Upper lobe of left lung (tissue), 6 donors: ENCODE measurements around the gene CEP97. TPM values are rescaled to one million over a fixed set of nuclear protein-coding genes. Genes with fewer than 3 reads are reported as not detected.

ENCODE experiments used
- ATAC-seq, 2 donors: fragments of 200-7000 bp; cut with Tn5 transposase; one replicate each; pipeline ENCODE4 v1.9.1; 2022; ENCODE audit warnings: mild to moderate bottlenecking in 2 of 2, moderate library complexity in 2 of 2; ENCODE audit not compliant: low FRiP score in 2 of 2
- DNase-seq, 2 donors: peaks; one replicate each; pipeline ENCODE4 v3.0.0-alpha.2; 2019 to 2020
- H3K27ac ChIP-seq, 4 donors: fragments of 200-600 bp; sonication (generic); one replicate each; pipeline ENCODE4 v1.5.1; 2016 to 2019
- H3K27me3 ChIP-seq, 4 donors: fragments of 200-600 bp; sonication (generic); one replicate each; pipeline ENCODE4 v1.5.1; 2017 to 2019
- H3K36me3 ChIP-seq, 4 donors: fragments of 200-600 bp; sonication (generic); one replicate each; pipeline ENCODE4 v1.5.1; 2016 to 2019
- H3K4me1 ChIP-seq, 4 donors: fragments of 200-600 bp; sonication (generic); one replicate each; pipeline ENCODE4 v1.5.1; 2018 to 2019
- H3K4me3 ChIP-seq, 4 donors: fragments of 200-600 bp; sonication (generic); one replicate each; pipeline ENCODE4 v1.5.1; 2017 to 2019; ENCODE audit warnings: mild to moderate bottlenecking in 2 of 4, moderate library complexity in 1 of 4
- H3K9me3 ChIP-seq, 4 donors: fragments of 200-600 bp; sonication (generic); one replicate each; pipeline ENCODE4 v1.5.1; 2018 to 2019
- EP300 ChIP-seq, 4 donors: sonication (generic); formaldehyde crosslinking; IDR thresholded peaks; one replicate each; pipeline ENCODE4 v1.5.1; 2017; ENCODE audit warnings: antibody characterized with exemption in 4 of 4, control low read depth in 2 of 4
- POLR2A ChIP-seq, 4 donors: fragments of 450-650 bp; IDR thresholded peaks; one replicate each; pipeline ENCODE4 v1.5.1; 2016 to 2017; ENCODE audit warnings: antibody characterized with exemption in 4 of 4, mild to moderate bottlenecking in 2 of 4
- POLR2AphosphoS5 ChIP-seq, 2 donors: sonication (generic); formaldehyde crosslinking; IDR thresholded peaks; one replicate each; pipeline ENCODE4 v1.5.1; 2017; ENCODE audit warnings: antibody characterized with exemption in 2 of 2
- WGBS, 2 donors: methylation state at CpG; one replicate each; pipeline ENCODE4 v1.1.5; 2017 to 2018; 5-methylcytosine and 5-hydroxymethylcytosine counted together
- total RNA-seq, 6 donors: library from RNA; depleted of rRNA in 4 of 6; stranded (reverse); fragments of >200 nt in 4 of 6; gene quantifications; one replicate each; pipeline versions ENCODE4 v1.1.0 to v1.2.1, GENCODE V29; 2016 to 2021
- TF ChIP-seq, protein P1 (sequence below), 6 experiments: fragments of 450-650 bp in 4 of 6; fragments of 200-600 bp in 2 of 6; sonication (generic) in 2 of 6; IDR thresholded peaks; one replicate each; pipeline ENCODE4 v1.5.1; 2016 to 2019; ENCODE audit warnings: antibody characterized with exemption in 6 of 6
- donor health status: DM: no; HTN: no; CAD: no; lungs with moderate emphysema.
- donor health status: DM: no; HTN: yes; CAD: no; lungs with severe emphysema.

CEP97 gene
- total RNA-seq, 6 donors from 2014 or later, result 4.7 to 14.9 (median 7.7) TPM

DNA sequence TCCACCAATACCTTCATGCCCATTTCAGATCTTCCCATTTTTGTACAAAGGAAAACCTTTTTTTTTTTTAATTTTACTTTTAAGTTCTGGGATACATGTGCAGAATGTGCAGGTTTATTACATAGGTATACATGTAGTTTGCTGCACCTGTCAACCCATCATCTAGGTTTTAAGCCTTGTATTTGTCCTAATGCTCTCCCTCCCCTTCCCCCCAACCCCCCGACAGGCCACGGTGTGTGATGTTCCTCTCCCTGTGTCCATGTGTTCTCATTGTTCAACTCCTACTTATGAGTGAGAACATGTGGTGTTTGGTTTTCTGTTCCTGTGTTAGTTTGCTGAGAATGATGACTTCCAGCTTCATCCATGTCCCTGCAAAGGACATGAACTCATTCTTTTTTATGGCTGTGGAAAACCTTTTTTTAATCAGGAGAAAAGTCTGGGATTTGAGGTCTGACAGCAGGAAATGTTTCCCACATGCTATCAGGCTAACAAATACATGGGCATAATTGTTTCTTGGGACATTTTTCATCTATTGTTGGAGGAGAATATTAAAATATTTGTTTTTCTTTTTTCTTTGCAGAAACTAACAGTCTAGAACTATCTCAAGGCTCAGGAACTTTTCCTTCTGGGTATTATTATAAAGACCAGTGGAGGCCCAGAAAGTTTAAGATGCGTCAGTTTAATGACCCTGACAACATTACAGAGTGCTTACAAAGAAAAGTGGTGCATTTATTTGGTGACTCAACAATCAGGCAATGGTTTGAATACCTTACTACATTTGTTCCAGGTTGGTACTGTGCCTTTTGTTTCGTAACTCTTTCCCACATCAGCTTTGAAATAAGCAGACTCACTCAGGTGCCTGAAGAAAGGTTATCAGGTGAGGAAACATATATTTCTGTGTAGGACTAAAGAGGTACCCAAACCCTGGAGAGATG lies 92.1 kb downstream of the CEP97 start:
- ATAC-seq (no peak), DNase-seq (no peak)
- TF ChIP-seq POLR2A (IDR thresholded peaks at IDR 0.05) (no peak), EP300 (IDR thresholded peaks at IDR 0.05) (no peak), POLR2AphosphoS5 (IDR thresholded peaks at IDR 0.05) (no peak)
- TF ChIP-seq, protein P1, sequence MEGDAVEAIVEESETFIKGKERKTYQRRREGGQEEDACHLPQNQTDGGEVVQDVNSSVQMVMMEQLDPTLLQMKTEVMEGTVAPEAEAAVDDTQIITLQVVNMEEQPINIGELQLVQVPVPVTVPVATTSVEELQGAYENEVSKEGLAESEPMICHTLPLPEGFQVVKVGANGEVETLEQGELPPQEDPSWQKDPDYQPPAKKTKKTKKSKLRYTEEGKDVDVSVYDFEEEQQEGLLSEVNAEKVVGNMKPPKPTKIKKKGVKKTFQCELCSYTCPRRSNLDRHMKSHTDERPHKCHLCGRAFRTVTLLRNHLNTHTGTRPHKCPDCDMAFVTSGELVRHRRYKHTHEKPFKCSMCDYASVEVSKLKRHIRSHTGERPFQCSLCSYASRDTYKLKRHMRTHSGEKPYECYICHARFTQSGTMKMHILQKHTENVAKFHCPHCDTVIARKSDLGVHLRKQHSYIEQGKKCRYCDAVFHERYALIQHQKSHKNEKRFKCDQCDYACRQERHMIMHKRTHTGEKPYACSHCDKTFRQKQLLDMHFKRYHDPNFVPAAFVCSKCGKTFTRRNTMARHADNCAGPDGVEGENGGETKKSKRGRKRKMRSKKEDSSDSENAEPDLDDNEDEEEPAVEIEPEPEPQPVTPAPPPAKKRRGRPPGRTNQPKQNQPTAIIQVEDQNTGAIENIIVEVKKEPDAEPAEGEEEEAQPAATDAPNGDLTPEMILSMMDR (IDR thresholded peaks at IDR 0.05), result no peak
- peaks cover 0 to 16% (median 2%) of the 10 kb centered on the region in 4 donors for H3K36me3 ChIP-seq
- 65 to 68% methylated on average over 4 of the region's 4 CpGs for WGBS, 2 donors
- H3K9me3 ChIP-seq, result no peaks in the 10 kb centered on the region
- no peaks in the 10 kb centered on the region for H3K27me3 ChIP-seq
- peaks cover 0 to 12% (median 5%) of the 10 kb centered on the region in 4 donors for H3K4me1 ChIP-seq
- H3K4me3 ChIP-seq, result no peak overlapping the region
- peak overlapping the region in 1 of 4 donors; percentile 20 for H3K27ac ChIP-seq

DNA sequence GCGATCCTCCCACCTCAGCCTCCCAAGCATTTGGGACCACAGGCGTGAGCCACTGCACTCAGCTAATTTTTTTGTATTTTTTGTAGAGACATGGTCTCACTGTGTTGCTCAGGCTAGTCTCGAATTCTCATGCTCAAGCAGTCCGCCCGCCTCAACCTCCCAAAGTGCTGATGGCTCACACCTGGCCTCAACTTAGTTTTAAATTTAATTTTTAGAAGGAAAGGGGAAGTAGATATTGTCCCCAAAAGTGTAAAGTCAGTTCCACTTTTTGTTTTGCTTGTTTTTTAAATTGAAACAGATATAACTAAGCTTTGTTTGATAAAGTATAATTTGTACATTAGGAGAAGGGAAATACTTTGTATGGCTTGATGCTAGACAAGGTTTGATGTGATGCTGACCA lies 93.6 kb downstream of the CEP97 start:
- H3K4me1 ChIP-seq, result peaks cover 0 to 12% (median 5%) of the 10 kb centered on the region in 4 donors
- no peak for ATAC-seq
- H3K9me3 ChIP-seq, result no peaks in the 10 kb centered on the region
- no peak overlapping the region for H3K27ac ChIP-seq
- no peak for DNase-seq
- no peaks in the 10 kb centered on the region for H3K27me3 ChIP-seq
- 91 to 97% methylated on average over 5 of the region's 5 CpGs for WGBS, 2 donors
- TF ChIP-seq, protein P1 (IDR thresholded peaks at IDR 0.05), result no peak
- TF ChIP-seq POLR2A (IDR thresholded peaks at IDR 0.05), result no peak
- no peak for TF ChIP-seq POLR2AphosphoS5 (IDR thresholded peaks at IDR 0.05)
- TF ChIP-seq EP300 (IDR thresholded peaks at IDR 0.05), result no peak
- peaks cover 0 to 27% (median 6%) of the 10 kb centered on the region in 4 donors for H3K36me3 ChIP-seq
- H3K4me3 ChIP-seq, result no peak overlapping the region

DNA sequence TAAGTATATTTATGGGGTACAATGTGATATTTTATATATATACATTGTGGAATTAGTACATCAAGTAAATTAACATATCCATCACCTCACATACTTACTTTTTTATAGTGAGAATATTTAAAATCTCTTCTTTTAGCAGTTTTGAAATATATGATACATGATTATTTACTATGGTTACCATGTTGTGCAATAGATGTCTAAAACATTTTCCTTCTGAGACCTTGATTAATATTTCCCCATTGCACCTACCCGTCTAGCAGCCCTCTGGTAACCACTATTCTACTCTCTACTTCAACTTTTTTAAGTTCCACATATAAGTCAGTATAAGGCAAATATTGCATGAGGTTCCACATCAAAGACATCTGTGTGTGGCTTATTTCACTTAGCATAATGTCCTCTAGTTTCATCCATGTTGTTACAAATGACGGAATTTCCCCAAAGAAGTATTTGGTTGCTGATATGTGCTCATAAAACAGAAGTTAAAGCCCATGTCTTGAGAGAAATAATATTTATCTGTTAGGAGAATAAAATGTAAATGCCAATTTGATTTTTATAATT lies 95.3 kb downstream of the CEP97 start:
- ATAC-seq, result peak in 1 of 2 donors; percentile 48

More for the DNA sequence above, 95.3 kb downstream of the CEP97 start:
- Histone ChIP-seq H3K4me3 (no peak overlapping the region), H3K4me1 (peaks cover 0 to 8% (median 0%) of the 10 kb centered on the region in 4 donors), H3K36me3 (peaks cover 0 to 29% (median 6%) of the 10 kb centered on the region in 4 donors), H3K9me3 (no peaks in the 10 kb centered on the region), H3K27ac (no peak overlapping the region), H3K27me3 (no peaks in the 10 kb centered on the region)
- WGBS, 2 donors, result 67 to 80% methylated on average over 2 of the region's 2 CpGs
- no peak for DNase-seq
- TF ChIP-seq EP300 (IDR thresholded peaks at IDR 0.05) (no peak), POLR2A (IDR thresholded peaks at IDR 0.05) (no peak), POLR2AphosphoS5 (IDR thresholded peaks at IDR 0.05) (no peak)
- TF ChIP-seq, protein P1 (IDR thresholded peaks at IDR 0.05), result no peak

Other genes with a start within 250 kb of the CEP97 start
- gene SENP7, start 211.4 kb upstream of the CEP97 start, total RNA-seq, result 10 to 100 TPM in 5 of 6 donors, 1 to 10 TPM in 1; 6.0 to 34.6 (median 14.3) TPM
- 10 to 100 TPM in 5 of 6 donors, 1 to 10 TPM in 1; 6.4 to 17.5 (median 16.0) TPM for gene TRMT10C, start 162.7 kb upstream of the CEP97 start, total RNA-seq
- 100 to 1,000 TPM in 3 of 6 donors, 10 to 100 TPM in 3; 52.2 to 160 (median 96.0) TPM for gene PCNP, start 150.4 kb upstream of the CEP97 start, total RNA-seq
- 10 to 100 TPM; 16.3 to 41.4 (median 19.8) TPM for gene ZBTB11, start 47.5 kb upstream of the CEP97 start, total RNA-seq
- gene RPL24, start 37.9 kb upstream of the CEP97 start, total RNA-seq, result 1,000 to 10,000 TPM in 1 of 6 donors, 100 to 1,000 TPM in 5; 695 to 1,240 (median 904) TPM
- gene NXPE3, start 54.6 kb downstream of the CEP97 start, total RNA-seq, result 10 to 100 TPM in 5 of 6 donors, 1 to 10 TPM in 1; 7.2 to 16.8 (median 15.5) TPM
- gene NFKBIZ, start 124.9 kb downstream of the CEP97 start, total RNA-seq, result 100 to 1,000 TPM in 3 of 6 donors, 10 to 100 TPM in 3; 76.1 to 270 (median 106) TPM